GM12864 (cell line): ENCODE results near the gene STXBP2.
"Not testable (repeated sequence)": the region's sequence is repeated elsewhere in the genome, so short reads cannot be mapped to it uniquely, and the experiment has no call there.

Experiments used
- DNase-seq: peaks from one replicate; pipeline ENCODE4 v3.0.0-alpha.2; 2011; ENCODE audit warnings: low read depth
- H3K4me3 ChIP-seq: 2 replicates; pipeline ENCODE4 v1.5.1; 2011; ENCODE audit warnings: mild to moderate bottlenecking, low read depth, low read length, control low read depth
- TF ChIP-seq, protein P1 (sequence below): IDR thresholded peaks from 2 replicates; pipeline ENCODE4 v1.5.1; 2011; ENCODE audit warnings: low read depth, mild to moderate bottlenecking, moderate library complexity, low read length, control low read depth, inconsistent platforms; ENCODE audit errors: missing control alignments

Gene STXBP2

DNA sequence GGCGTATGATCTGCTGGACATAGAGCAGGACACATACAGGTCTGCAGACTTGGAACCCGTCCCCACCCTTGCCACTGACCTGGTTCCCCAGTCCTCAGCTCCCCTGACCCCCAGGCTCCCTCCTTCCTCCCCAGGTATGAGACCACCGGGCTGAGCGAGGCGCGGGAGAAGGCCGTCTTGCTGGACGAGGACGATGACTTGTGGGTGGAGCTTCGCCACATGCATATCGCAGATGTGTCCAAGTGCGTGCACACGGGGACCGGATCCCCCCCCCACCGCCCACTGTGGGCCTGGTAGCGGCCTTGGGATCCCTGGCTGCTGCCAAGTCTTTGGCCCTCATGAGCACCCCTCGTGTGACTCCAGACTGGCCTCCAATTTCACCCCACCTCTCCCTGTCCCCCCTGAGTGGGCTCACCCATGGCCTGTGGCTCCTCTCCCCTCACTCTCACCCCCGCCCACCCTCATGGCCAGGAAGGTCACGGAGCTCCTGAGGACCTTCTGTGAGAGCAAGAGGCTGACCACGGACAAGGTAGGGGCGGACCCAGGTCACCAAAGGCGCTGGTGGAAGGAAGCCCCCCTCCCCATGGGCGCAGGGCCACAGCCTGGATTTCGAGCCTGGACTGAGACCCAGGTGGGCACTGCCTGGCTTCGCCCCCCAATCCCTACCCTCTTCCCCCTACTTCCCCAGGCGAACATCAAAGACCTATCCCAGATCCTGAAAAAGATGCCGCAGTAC is 5.6 kb downstream of the STXBP2 start:
- H3K4me3 ChIP-seq: no peak overlapping the region

DNA sequence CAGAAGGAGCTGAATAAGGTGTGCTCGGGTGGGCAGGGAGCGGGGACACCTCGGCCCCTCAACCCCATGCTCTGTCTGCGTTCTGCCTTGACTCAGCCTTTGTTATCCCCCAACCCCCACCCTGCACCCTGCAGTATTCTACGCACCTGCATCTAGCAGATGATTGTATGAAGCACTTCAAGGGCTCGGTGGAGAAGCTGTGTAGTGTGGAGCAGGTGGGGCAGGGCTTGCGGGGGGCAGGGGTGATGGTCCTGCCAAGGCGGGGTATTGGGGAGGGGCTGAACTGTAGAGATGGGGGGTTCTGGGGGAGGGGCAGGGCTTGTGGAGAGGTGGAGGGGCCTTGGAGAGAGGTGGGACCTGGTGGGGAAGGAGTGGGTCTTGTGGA is 6.1 kb downstream of the STXBP2 start:
- no peak overlapping the region for H3K4me3 ChIP-seq
- DNase-seq: no peak
- TF ChIP-seq, protein P1, sequence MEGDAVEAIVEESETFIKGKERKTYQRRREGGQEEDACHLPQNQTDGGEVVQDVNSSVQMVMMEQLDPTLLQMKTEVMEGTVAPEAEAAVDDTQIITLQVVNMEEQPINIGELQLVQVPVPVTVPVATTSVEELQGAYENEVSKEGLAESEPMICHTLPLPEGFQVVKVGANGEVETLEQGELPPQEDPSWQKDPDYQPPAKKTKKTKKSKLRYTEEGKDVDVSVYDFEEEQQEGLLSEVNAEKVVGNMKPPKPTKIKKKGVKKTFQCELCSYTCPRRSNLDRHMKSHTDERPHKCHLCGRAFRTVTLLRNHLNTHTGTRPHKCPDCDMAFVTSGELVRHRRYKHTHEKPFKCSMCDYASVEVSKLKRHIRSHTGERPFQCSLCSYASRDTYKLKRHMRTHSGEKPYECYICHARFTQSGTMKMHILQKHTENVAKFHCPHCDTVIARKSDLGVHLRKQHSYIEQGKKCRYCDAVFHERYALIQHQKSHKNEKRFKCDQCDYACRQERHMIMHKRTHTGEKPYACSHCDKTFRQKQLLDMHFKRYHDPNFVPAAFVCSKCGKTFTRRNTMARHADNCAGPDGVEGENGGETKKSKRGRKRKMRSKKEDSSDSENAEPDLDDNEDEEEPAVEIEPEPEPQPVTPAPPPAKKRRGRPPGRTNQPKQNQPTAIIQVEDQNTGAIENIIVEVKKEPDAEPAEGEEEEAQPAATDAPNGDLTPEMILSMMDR: no peak

More for the DNA sequence above, 5.6 kb downstream of the STXBP2 start:
- TF ChIP-seq, protein P1: no peak
- DNase-seq: no peak

DNA sequence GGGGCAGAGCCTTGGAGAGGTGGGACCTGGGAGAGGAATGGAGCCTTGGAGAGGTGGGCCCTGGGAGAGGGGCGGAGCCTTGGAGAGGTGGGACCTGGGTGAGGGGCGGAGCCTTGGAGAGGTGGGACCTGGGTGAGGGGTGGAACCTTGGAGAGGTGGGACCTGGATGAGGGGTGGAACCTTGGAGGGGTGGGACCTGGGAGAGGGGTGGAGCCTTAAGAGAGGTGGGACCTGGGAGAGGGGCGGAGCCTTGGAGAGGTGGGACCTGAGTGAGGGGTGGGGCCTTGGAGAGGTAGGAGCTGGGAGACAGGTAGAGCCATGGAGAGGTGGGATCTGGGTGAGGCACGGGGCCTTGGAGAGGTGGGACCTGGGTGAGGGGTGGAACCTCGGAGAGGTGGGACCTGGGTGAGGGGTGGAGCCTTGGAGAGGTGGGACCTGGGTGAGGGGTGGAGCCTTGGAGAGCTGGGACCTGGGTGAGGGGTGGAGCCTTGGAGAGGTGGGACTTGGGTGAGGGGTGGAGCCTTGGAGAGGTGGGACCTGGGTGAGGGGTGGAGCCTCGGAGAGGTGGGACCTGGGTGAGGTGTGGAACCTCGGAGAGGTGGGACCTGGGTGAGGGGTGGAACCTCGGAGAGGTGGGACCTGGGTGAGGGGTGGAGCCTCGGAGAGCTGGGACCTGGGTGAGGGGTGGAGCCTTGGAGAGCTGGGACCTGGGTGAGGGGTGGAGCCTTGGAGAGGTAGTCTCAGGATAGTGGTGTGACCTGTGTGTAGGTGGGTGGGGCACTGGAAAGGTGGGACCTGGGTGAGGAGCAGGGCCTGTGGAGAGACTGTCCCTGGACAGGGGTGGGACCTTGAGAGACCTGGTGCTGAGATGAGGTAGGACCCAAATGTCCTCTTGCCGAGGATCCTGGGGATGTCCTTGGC is 7.0 kb downstream of the STXBP2 start:
- H3K4me3 ChIP-seq, DNase-seq: not testable (repeated sequence)

DNA sequence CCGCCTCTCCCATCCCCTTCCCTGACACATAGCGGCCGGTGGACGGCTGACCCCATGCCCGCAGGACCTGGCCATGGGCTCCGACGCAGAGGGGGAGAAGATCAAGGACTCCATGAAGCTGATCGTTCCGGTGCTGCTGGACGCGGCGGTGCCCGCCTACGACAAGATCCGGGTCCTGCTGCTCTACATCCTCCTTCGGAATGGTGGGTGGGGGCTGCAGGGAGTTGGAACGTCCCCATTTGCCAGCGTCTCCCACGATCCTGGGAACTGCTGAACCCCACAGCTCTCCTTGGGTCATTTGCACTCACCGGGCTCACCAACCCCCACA is 7.6 kb downstream of the STXBP2 start:
- TF ChIP-seq, protein P1: no peak
- no peak overlapping the region for H3K4me3 ChIP-seq
- DNase-seq: no peak

DNA sequence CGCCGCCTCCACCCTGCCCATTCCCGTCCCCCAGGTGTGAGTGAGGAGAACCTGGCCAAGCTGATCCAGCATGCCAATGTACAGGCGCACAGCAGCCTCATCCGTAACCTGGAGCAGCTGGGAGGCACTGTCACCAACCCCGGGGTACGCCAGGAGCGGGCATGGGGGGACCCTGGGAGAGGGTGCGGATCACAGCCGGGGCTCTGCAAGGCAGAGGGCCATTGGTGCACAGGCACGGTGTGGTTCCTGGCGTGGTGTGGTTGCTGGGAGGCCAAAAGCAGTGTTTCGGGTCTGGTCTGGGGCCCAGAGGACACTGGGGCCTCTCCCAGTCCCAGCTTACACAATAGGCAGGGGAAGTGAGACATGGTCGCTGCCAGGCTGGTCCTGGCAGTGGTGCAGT is 8.3 kb downstream of the STXBP2 start:
- TF ChIP-seq, protein P1: no peak
- no peak overlapping the region for H3K4me3 ChIP-seq
- DNase-seq: no peak

DNA sequence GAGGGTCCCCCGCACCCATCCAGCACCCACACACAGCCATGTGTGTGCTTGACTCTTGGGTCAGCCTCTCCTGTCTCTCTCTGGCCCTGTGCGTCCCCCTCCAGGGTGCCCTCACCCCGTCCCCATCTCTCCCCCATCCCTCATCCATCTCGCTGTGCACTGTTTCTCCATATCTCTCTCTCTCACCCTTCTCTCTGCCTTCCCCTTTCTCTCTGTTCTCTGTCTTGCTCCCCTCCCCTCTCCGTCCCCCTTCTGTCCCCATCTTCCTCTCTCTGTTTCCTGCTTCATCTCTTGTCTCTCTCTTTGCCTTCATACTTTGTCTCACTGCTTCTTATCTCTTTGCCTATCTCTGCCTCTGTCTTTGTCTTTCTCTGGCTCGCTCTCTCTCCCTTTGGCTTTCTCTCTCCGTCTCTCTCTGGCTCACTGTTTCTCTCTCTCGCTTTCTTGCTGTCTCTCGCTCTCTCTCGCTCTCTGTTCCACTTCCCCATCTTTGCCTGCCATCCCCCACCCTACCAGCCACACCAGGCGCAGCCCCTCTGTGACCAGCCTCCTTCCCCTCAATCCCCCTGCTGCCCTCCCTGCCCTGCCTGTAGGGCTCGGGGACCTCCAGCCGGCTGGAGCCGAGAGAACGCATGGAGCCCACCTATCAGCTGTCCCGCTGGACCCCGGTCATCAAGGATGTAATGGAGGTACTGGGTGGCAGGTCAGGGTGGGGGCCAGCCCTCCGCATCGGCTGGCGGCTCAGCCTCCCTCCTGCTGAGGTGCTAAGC is 8.9 kb downstream of the STXBP2 start:
- no peak overlapping the region for H3K4me3 ChIP-seq
- DNase-seq: no peak
- TF ChIP-seq, protein P1: no peak

DNA sequence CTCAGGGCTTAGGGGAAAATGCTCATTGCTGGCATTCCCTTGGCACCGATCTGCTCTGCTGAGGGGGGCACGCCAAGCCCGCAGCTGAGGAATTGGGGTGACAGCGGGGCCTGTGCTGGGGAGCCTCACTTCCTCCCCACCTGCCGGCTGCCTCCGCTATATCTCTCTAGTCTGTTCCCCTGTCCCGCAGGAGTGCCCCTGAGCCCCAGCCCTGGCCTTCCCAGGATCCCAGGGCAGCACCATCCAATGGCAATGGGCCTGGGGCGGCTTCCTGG is 9.5 kb downstream of the STXBP2 start:
- TF ChIP-seq, protein P1: no peak
- DNase-seq: no peak
- no peak overlapping the region for H3K4me3 ChIP-seq
